Raji (cell line): Measurements from ENCODE around the gene GPC1.

Source experiments
- POLR2A ChIP-seq: IDR thresholded peaks from 2 replicates; pipeline ENCODE4 v1.6.1; 2011; ENCODE audit warnings: low read depth, low read length, control low read depth; ENCODE audit not compliant: insufficient read depth

GPC1 gene

GRCh38 chr2:240395448-240395847, 40.0 kb upstream of the GPC1 start:
- TF ChIP-seq POLR2A, result no peak

GRCh38 chr2:240395896-240396622, 39.4 kb upstream of the GPC1 start:
- TF ChIP-seq POLR2A, result no peak

GRCh38 chr2:240396623-240397541, 38.6 kb upstream of the GPC1 start:
- TF ChIP-seq POLR2A, result no peak

- TF ChIP-seq POLR2A, result no peak
These were observed 37.9 kb upstream of the GPC1 start for GRCh38 chr2:240397542-240397916.

GRCh38 chr2:240397924-240398645, 37.4 kb upstream of the GPC1 start:
- TF ChIP-seq POLR2A, result no peak

GRCh38 chr2:240398661-240399267, 36.7 kb upstream of the GPC1 start:
- TF ChIP-seq POLR2A, result no peak

GRCh38 chr2:240399419-240400324, 35.8 kb upstream of the GPC1 start:
- TF ChIP-seq POLR2A, result no peak

- TF ChIP-seq POLR2A, result no peak
These were observed 34.9 kb upstream of the GPC1 start for GRCh38 chr2:240400371-240401161.

- TF ChIP-seq POLR2A, result no peak
These were observed 34.2 kb upstream of the GPC1 start for GRCh38 chr2:240401308-240401707.

GRCh38 chr2:240401781-240402551, 33.5 kb upstream of the GPC1 start:
- no peak for TF ChIP-seq POLR2A

GRCh38 chr2:240402566-240403272, 32.7 kb upstream of the GPC1 start:
- TF ChIP-seq POLR2A, result no peak

- no peak for TF ChIP-seq POLR2A
These were observed 31.9 kb upstream of the GPC1 start for GRCh38 chr2:240403396-240404104.
